GM23338 (cell line): ENCODE measurements around the gene DSCAML1. TPM values are rescaled to one million over a fixed set of nuclear protein-coding genes. Genes with fewer than 3 reads are reported as not detected.

Source experiments
- ATAC-seq: fragments of 200-7000 bp; cut with Tn5 transposase; 3 replicates; pipeline ENCODE4 v1.9.1; 2020
- DNase-seq: peaks from one replicate; pipeline ENCODE4 v3.0.0-alpha.2; 2015; ENCODE audit warnings: low spot score
- H2AFZ ChIP-seq: fragments of 200-600 bp; sonication (generic); 2 replicates; pipeline ENCODE4 v1.8.0; 2016; ENCODE audit warnings: antibody characterized with exemption, mild to moderate bottlenecking, moderate library complexity
- H3F3A ChIP-seq: fragments of 200-600 bp; sonication (generic); replicated peaks from 2 replicates; pipeline ENCODE4 v1.8.0; 2017; ENCODE audit warnings: antibody characterized with exemption, mixed run types, low read depth
- H3K27ac ChIP-seq: fragments of 200-600 bp; sonication (generic); 2 replicates; pipeline ENCODE4 v1.6.1; 2016; ENCODE audit warnings: low read depth
- H3K27me3 ChIP-seq: fragments of 200-600 bp; sonication (generic); 2 replicates; pipeline ENCODE4 v1.8.0; 2016; ENCODE audit warnings: mild to moderate bottlenecking, mixed run types, moderate library complexity; ENCODE audit not compliant: insufficient read depth
- H3K36me3 ChIP-seq: fragments of 200-600 bp; sonication (generic); 2 replicates; pipeline ENCODE4 v1.8.0; 2016; ENCODE audit warnings: mild to moderate bottlenecking; ENCODE audit not compliant: insufficient read depth
- H3K4me1 ChIP-seq: fragments of 200-600 bp; sonication (generic); 2 replicates; pipeline ENCODE4 v1.8.0; 2016; ENCODE audit warnings: mild to moderate bottlenecking, moderate library complexity; ENCODE audit not compliant: insufficient read depth
- H3K4me2 ChIP-seq: fragments of 200-600 bp; sonication (generic); 2 replicates; pipeline ENCODE4 v1.7.1; 2017; ENCODE audit warnings: mixed run types
- H3K4me3 ChIP-seq: fragments of 200-600 bp; sonication (generic); 2 replicates; pipeline ENCODE4 v1.6.1; 2016; ENCODE audit warnings: mixed run types
- H3K79me2 ChIP-seq: fragments of 200-600 bp; sonication (generic); replicated peaks from 2 replicates; pipeline ENCODE4 v1.8.0; 2017; ENCODE audit warnings: mild to moderate bottlenecking; ENCODE audit not compliant: insufficient read depth
- H3K9me2 ChIP-seq: fragments of 200-600 bp; sonication (generic); 2 replicates; pipeline ENCODE4 v1.8.0; 2017; ENCODE audit not compliant: insufficient read depth
- H4K20me1 ChIP-seq: fragments of 200-600 bp; sonication (generic); replicated peaks from 2 replicates; pipeline ENCODE4 v1.8.0; 2017; ENCODE audit warnings: mild to moderate bottlenecking; ENCODE audit not compliant: insufficient read depth
- H3K27ac Mint-ChIP-seq: 2 replicates; pipeline ENCODE4 v1.8.0; 2020; ENCODE audit warnings: inconsistent platforms, mild to moderate bottlenecking, moderate library complexity, mixed read lengths
- H3K27me3 Mint-ChIP-seq: 3 replicates; pipeline ENCODE4 v1.8.0; 2022; ENCODE audit warnings: low read depth, mild to moderate bottlenecking, moderate library complexity, mixed read lengths, inconsistent platforms; ENCODE audit not compliant: insufficient read depth, poor library complexity
- H3K36me3 Mint-ChIP-seq: 3 replicates; pipeline ENCODE4 v1.8.0; 2021; ENCODE audit warnings: low read depth, mild to moderate bottlenecking, inconsistent platforms, moderate library complexity, mixed read lengths
- H3K4me1 Mint-ChIP-seq: 3 replicates; pipeline ENCODE4 v1.8.0; 2020; ENCODE audit warnings: mild to moderate bottlenecking, inconsistent platforms, mixed read lengths
- H3K4me3 Mint-ChIP-seq: 3 replicates; pipeline ENCODE4 v1.8.0; 2021; ENCODE audit warnings: moderate library complexity, mild to moderate bottlenecking, inconsistent platforms, mixed read lengths
- H3K9me3 Mint-ChIP-seq: 3 replicates; pipeline ENCODE4 v1.8.0; 2020; ENCODE audit warnings: moderate library complexity, mild to moderate bottlenecking, inconsistent platforms, mixed read lengths
- ETS1 ChIP-seq: IDR thresholded peaks from 2 replicates; pipeline ENCODE4 v1.6.1; 2016; ENCODE audit warnings: antibody characterized with exemption
- EZH2 ChIP-seq: fragments of 200-600 bp; sonication (generic); IDR thresholded peaks from one replicate; pipeline ENCODE4 v1.8.0; 2017; ENCODE audit warnings: antibody characterized with exemption, mild to moderate bottlenecking, low read depth; ENCODE audit not compliant: unreplicated experiment
- EZH2phosphoT487 ChIP-seq: fragments of 200-600 bp; sonication (generic); IDR thresholded peaks from one replicate; pipeline ENCODE4 v1.8.1; 2018; ENCODE audit warnings: antibody characterized with exemption; ENCODE audit not compliant: unreplicated experiment
- POLR2AphosphoS5 ChIP-seq: IDR thresholded peaks from 2 replicates; pipeline ENCODE4 v1.6.1; 2016; ENCODE audit warnings: antibody characterized with exemption, low read depth
- ZNF114 ChIP-seq: fragments of 250-450 bp; sonication (Bioruptor Pico); IDR thresholded peaks from 2 replicates; pipeline ENCODE4 v1.5.0; 2020; ENCODE audit warnings: mild to moderate bottlenecking, moderate library complexity
- ZNF462 ChIP-seq: fragments of 250-450 bp; sonication (Bioruptor Pico); IDR thresholded peaks from 2 replicates; pipeline ENCODE4 v1.5.0; 2020; ENCODE audit warnings: mild to moderate bottlenecking, moderate library complexity
- polyA plus RNA-seq: library from polyadenylated mRNA; unstranded; fragments of >200 nt; fragmentation: Nextera tagmentation; extraction: Ambion mirVana; gene quantifications from 2 replicates; pipeline ENCODE4 v1.2.1, GENCODE V29; 2016
- total RNA-seq: library from RNA; depleted of rRNA; stranded (reverse); fragments of >200 nt; shearing (Covaris generic); gene quantifications from 2 replicates; pipeline ENCODE4 v1.2.3, GENCODE V29; 2014

The DSCAML1 gene
- total and polyA plus RNA-seq, 2 experiments from 2014 or later = 0.17 TPM; not detected in 1

- no peak for TF ChIP-seq ZNF462 (CRISPR knock-in tag)
- no peak for TF ChIP-seq ZNF114 (CRISPR knock-in tag)
- no peak for TF ChIP-seq POLR2AphosphoS5
- no peak for TF ChIP-seq ETS1
- no peak for TF ChIP-seq EZH2
- TF ChIP-seq EZH2phosphoT487 = no peak
These were observed 44.0 kb upstream of the DSCAML1 start (continued) for GRCh38 chr11:117840881-117841550.

- H3K4me1 Mint-ChIP-seq = peaks cover 13% of the 10 kb centered on the region
- H3K4me3 Mint-ChIP-seq = no peak overlapping the region
- ATAC-seq (no peak), DNase-seq (no peak)
- Histone ChIP-seq H3K4me3 (no peak overlapping the region), H3K79me2 (no peaks in the 10 kb centered on the region), H3K4me1 (no peaks in the 10 kb centered on the region), H2AFZ (no peak overlapping the region), H4K20me1 (no peaks in the 10 kb centered on the region), H3K9me2 (no peaks in the 10 kb centered on the region), H3F3A (no peaks in the 10 kb centered on the region), H3K27ac (no peak overlapping the region), H3K27me3 (no peaks in the 10 kb centered on the region), H3K4me2 (no peak overlapping the region), H3K36me3 (no peaks in the 10 kb centered on the region)
- H3K36me3 Mint-ChIP-seq = no peaks in the 10 kb centered on the region
- no peaks in the 10 kb centered on the region for H3K9me3 Mint-ChIP-seq
- H3K27ac Mint-ChIP-seq = peak overlapping the region; percentile 86
- no peaks in the 10 kb centered on the region for H3K27me3 Mint-ChIP-seq
- TF ChIP-seq ZNF462 (CRISPR knock-in tag) = no peak
These were observed 43.2 kb upstream of the DSCAML1 start for GRCh38 chr11:117839936-117840813.
